HepG2 (cell line): ENCODE data around the gene SAMD14. TPM values are rescaled to one million over a fixed set of nuclear protein-coding genes. Genes with fewer than 3 reads are reported as not detected.

Source experiments
- AHR ChIP-seq: IDR thresholded peaks from 2 replicates; pipeline ENCODE4 v1.6.1; 2018; ENCODE audit warnings: missing genetic modification reagents, missing compliant biosample characterization
- CEBPB ChIP-seq: IDR thresholded peaks from 2 replicates; pipeline ENCODE4 v1.6.1; 2011; ENCODE audit warnings: low read depth, low read length, improper control_type of control experiment, borderline replicate concordance
- FOSL2 ChIP-seq: sonication (generic); formaldehyde crosslinking; IDR thresholded peaks from 2 replicates; pipeline ENCODE4 v1.4.0; 2020; ENCODE audit warnings: missing genetic modification reagents
- GTF2F1 ChIP-seq: fragments of 150-350 bp; IDR thresholded peaks from 2 replicates; pipeline ENCODE4 v1.6.1; 2014; ENCODE audit warnings: low read length
- HDAC2 ChIP-seq: sonication (generic); formaldehyde crosslinking; IDR thresholded peaks from 2 replicates; pipeline ENCODE4 v1.4.0; 2020; ENCODE audit warnings: missing genetic modification reagents
- HES4 ChIP-seq: sonication (generic); formaldehyde crosslinking; IDR thresholded peaks from 2 replicates; pipeline ENCODE4 v1.9.0; 2021; ENCODE audit warnings: mild to moderate bottlenecking, missing genetic modification reagents, borderline replicate concordance
- HMG20A ChIP-seq: IDR thresholded peaks from 2 replicates; pipeline ENCODE4 v1.6.1; 2016; ENCODE audit warnings: borderline replicate concordance
- RELA ChIP-seq: sonication (generic); formaldehyde crosslinking; IDR thresholded peaks from 2 replicates; pipeline ENCODE4 v1.4.0; 2020; ENCODE audit warnings: missing genetic modification reagents
- TBP ChIP-seq: sonication (generic); formaldehyde crosslinking; IDR thresholded peaks from 2 replicates; pipeline ENCODE4 v1.5.0; 2020; ENCODE audit warnings: missing genetic modification reagents
- TBX2 ChIP-seq: sonication (generic); formaldehyde crosslinking; IDR thresholded peaks from 2 replicates; pipeline ENCODE4 v1.5.0; 2020; ENCODE audit warnings: missing genetic modification reagents, mild to moderate bottlenecking, borderline replicate concordance
- WIZ ChIP-seq: sonication (generic); formaldehyde crosslinking; IDR thresholded peaks from 2 replicates; pipeline ENCODE4 v1.5.1; 2020; ENCODE audit warnings: mild to moderate bottlenecking, missing genetic modification reagents
- ZBTB21 ChIP-seq: sonication (generic); formaldehyde crosslinking; IDR thresholded peaks from 2 replicates; pipeline ENCODE4 v1.4.0; 2020; ENCODE audit warnings: missing genetic modification reagents
- ZFY ChIP-seq: sonication (generic); formaldehyde crosslinking; IDR thresholded peaks from 2 replicates; pipeline ENCODE4 v1.4.0; 2020; ENCODE audit warnings: missing genetic modification reagents
- ZNF143 ChIP-seq: sonication (generic); formaldehyde crosslinking; IDR thresholded peaks from 2 replicates; pipeline ENCODE4 v1.4.0; 2020; ENCODE audit warnings: missing genetic modification reagents
- ZNF329 ChIP-seq: sonication (generic); formaldehyde crosslinking; IDR thresholded peaks from 2 replicates; pipeline ENCODE4 v1.9.0; 2021; ENCODE audit warnings: low read depth, mild to moderate bottlenecking, missing genetic modification reagents
- ZNF766 ChIP-seq: sonication (generic); formaldehyde crosslinking; IDR thresholded peaks from 2 replicates; pipeline ENCODE4 v1.5.0; 2020; ENCODE audit warnings: missing genetic modification reagents, borderline replicate concordance
- ZNF839 ChIP-seq: sonication (generic); formaldehyde crosslinking; IDR thresholded peaks from 2 replicates; pipeline ENCODE4 v1.4.0; 2020; ENCODE audit warnings: missing genetic modification reagents, mild to moderate bottlenecking, borderline replicate concordance
- ZZZ3 ChIP-seq: sonication (generic); formaldehyde crosslinking; IDR thresholded peaks from 2 replicates; pipeline ENCODE4 v1.4.0; 2020; ENCODE audit warnings: missing genetic modification reagents, mild to moderate bottlenecking, borderline replicate concordance
- polyA plus RNA-seq, 8 experiments: library from polyadenylated mRNA; depleted of rRNA in 3 of 8; stranded (reverse) in 7 of 8; unstranded in 1 of 8; fragments of >200 nt; fragmentation: Illumina TruSeq in 4 of 8; extraction: Trizol in 4 of 8; gene quantifications; 2 replicates each; pipeline versions ENCODE4 v1.2.1 to v1.2.3, GENCODE V29; 2011 to 2016; ENCODE audit warnings: low read depth in 4 of 8, missing spikeins in 1 of 8, mixed read lengths in 1 of 8; ENCODE audit not compliant: insufficient read depth in 1 of 8
- total RNA-seq, 5 experiments: library from RNA; depleted of rRNA; stranded (reverse); fragments of >200 nt; fragmentation: Illumina TruSeq; extraction: Trizol; gene quantifications; 2 replicates each; pipeline ENCODE4 v1.2.3, GENCODE V29; 2016; ENCODE audit warnings: low read depth in 1 of 5
- TF ChIP-seq, protein P1 (sequence below): sonication (generic); formaldehyde crosslinking; IDR thresholded peaks from 2 replicates; pipeline ENCODE4 v1.8.0; 2022; ENCODE audit warnings: missing genetic modification reagents, mild to moderate bottlenecking, borderline replicate concordance
- TF ChIP-seq, protein P2 (sequence below): sonication (generic); formaldehyde crosslinking; IDR thresholded peaks from 2 replicates; pipeline ENCODE4 v1.4.0; 2020; ENCODE audit warnings: missing genetic modification reagents, borderline replicate concordance
- TF ChIP-seq, protein P3 (sequence below): sonication (generic); formaldehyde crosslinking; conservative IDR thresholded peaks from 2 replicates; pipeline ENCODE4 v1.4.0; 2020; ENCODE audit warnings: missing genetic modification reagents
- TF ChIP-seq, protein P4 (sequence below): IDR thresholded peaks from 2 replicates; pipeline ENCODE4 v1.6.1; 2016; ENCODE audit warnings: mild to moderate bottlenecking
- TF ChIP-seq, protein P5 (sequence below): IDR thresholded peaks from 2 replicates; pipeline ENCODE4 v1.6.1; 2016; ENCODE audit warnings: low read depth, borderline replicate concordance

Gene SAMD14
- total and polyA plus RNA-seq, 2 of the 13 experiments (the other 11 are each of a cell fraction or from before 2014, with no cell fraction given) = 0.07 to 0.22 TPM

DNA sequence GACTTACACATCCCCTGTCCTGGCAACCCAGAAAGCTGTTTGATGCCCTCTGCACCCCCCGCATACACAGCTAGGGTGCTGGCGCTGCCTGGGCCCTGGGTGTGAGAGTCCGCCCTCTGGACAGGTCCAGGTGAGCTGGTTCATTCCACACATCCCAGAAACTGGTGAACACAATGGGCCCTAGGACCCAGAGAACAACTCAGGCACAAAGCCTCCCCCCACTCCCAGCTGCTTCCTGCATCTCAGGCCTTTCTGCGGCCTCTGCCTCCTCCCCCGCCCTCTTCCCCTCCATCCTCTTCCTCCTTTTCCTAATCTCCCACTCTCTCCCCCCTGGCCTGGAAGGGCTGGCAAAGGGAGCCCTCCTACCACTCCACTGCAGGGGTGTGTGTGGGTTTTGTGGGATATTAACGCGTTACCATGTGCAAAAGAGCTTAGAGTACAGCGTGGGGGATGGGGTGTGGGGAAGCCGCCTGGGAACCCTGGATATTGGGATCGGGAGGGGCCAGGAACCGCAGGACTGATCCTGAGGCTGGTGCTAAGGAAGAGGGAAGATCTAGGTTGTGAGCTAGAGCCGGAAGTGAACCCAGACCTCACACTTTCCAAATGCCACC lies 22.1 kb upstream of the SAMD14 start (continued):
- TF ChIP-seq, protein P1, sequence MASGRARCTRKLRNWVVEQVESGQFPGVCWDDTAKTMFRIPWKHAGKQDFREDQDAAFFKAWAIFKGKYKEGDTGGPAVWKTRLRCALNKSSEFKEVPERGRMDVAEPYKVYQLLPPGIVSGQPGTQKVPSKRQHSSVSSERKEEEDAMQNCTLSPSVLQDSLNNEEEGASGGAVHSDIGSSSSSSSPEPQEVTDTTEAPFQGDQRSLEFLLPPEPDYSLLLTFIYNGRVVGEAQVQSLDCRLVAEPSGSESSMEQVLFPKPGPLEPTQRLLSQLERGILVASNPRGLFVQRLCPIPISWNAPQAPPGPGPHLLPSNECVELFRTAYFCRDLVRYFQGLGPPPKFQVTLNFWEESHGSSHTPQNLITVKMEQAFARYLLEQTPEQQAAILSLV (CRISPR knock-in tag) = peak; percentile 88; the same call in 1 of the 2 replicates
- TF ChIP-seq WIZ (no peak), AHR (no peak), TBX2 (peak; percentile 71), TBP (CRISPR knock-in tag) (no peak), GTF2F1 (no peak), HMG20A (CRISPR knock-in tag) (no peak), CEBPB (no peak), ZNF766 (CRISPR knock-in tag) (no peak), ZBTB21 (CRISPR knock-in tag) (no peak), HDAC2 (CRISPR knock-in tag) (peak; percentile 59; the same call in 1 of the 2 replicates), RELA (no peak), FOSL2 (peak; percentile 42; the same call in 1 of the 2 replicates), HES4 (no peak), ZNF329 (CRISPR knock-in tag) (no peak), ZZZ3 (peak; percentile 95), ZNF839 (CRISPR knock-in tag) (no peak), ZFY (CRISPR knock-in tag) (peak; percentile 77), ZNF143 (CRISPR knock-in tag) (no peak)
- TF ChIP-seq, protein P2, sequence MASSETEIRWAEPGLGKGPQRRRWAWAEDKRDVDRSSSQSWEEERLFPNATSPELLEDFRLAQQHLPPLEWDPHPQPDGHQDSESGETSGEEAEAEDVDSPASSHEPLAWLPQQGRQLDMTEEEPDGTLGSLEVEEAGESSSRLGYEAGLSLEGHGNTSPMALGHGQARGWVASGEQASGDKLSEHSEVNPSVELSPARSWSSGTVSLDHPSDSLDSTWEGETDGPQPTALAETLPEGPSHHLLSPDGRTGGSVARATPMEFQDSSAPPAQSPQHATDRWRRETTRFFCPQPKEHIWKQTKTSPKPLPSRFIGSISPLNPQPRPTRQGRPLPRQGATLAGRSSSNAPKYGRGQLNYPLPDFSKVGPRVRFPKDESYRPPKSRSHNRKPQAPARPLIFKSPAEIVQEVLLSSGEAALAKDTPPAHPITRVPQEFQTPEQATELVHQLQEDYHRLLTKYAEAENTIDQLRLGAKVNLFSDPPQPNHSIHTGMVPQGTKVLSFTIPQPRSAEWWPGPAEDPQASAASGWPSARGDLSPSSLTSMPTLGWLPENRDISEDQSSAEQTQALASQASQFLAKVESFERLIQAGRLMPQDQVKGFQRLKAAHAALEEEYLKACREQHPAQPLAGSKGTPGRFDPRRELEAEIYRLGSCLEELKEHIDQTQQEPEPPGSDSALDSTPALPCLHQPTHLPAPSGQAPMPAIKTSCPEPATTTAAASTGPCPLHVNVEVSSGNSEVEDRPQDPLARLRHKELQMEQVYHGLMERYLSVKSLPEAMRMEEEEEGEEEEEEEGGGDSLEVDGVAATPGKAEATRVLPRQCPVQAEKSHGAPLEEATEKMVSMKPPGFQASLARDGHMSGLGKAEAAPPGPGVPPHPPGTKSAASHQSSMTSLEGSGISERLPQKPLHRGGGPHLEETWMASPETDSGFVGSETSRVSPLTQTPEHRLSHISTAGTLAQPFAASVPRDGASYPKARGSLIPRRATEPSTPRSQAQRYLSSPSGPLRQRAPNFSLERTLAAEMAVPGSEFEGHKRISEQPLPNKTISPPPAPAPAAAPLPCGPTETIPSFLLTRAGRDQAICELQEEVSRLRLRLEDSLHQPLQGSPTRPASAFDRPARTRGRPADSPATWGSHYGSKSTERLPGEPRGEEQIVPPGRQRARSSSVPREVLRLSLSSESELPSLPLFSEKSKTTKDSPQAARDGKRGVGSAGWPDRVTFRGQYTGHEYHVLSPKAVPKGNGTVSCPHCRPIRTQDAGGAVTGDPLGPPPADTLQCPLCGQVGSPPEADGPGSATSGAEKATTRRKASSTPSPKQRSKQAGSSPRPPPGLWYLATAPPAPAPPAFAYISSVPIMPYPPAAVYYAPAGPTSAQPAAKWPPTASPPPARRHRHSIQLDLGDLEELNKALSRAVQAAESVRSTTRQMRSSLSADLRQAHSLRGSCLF (CRISPR knock-in tag) = no peak
- TF ChIP-seq, protein P3, sequence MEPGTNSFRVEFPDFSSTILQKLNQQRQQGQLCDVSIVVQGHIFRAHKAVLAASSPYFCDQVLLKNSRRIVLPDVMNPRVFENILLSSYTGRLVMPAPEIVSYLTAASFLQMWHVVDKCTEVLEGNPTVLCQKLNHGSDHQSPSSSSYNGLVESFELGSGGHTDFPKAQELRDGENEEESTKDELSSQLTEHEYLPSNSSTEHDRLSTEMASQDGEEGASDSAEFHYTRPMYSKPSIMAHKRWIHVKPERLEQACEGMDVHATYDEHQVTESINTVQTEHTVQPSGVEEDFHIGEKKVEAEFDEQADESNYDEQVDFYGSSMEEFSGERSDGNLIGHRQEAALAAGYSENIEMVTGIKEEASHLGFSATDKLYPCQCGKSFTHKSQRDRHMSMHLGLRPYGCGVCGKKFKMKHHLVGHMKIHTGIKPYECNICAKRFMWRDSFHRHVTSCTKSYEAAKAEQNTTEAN (CRISPR knock-in tag) = no peak
- TF ChIP-seq, protein P4, sequence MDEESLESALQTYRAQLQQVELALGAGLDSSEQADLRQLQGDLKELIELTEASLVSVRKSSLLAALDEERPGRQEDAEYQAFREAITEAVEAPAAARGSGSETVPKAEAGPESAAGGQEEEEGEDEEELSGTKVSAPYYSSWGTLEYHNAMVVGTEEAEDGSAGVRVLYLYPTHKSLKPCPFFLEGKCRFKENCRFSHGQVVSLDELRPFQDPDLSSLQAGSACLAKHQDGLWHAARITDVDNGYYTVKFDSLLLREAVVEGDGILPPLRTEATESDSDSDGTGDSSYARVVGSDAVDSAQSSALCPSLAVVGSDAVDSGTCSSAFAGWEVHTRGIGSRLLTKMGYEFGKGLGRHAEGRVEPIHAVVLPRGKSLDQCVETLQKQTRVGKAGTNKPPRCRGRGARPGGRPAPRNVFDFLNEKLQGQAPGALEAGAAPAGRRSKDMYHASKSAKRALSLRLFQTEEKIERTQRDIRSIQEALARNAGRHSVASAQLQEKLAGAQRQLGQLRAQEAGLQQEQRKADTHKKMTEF (CRISPR knock-in tag) = 0 out of 2 replicates have a peak, but pooled peaks have one; percentile 65
- TF ChIP-seq, protein P5, sequence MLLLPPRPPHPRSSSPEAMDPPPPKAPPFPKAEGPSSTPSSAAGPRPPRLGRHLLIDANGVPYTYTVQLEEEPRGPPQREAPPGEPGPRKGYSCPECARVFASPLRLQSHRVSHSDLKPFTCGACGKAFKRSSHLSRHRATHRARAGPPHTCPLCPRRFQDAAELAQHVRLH (CRISPR knock-in tag) = peak; percentile 81
